C4-2B (cell line): ENCODE results near the gene ZEB2.

Experiments
- ZFX ChIP-seq: fragments of 450-650 bp; IDR thresholded peaks from 2 replicates; pipeline ENCODE4 v1.6.1; 2017
- TF ChIP-seq, protein P1 (sequence below): fragments of 450-650 bp; conservative IDR thresholded peaks from 2 replicates; pipeline ENCODE4 v1.5.1; 2017; ENCODE audit warnings: mild to moderate bottlenecking

DNA sequence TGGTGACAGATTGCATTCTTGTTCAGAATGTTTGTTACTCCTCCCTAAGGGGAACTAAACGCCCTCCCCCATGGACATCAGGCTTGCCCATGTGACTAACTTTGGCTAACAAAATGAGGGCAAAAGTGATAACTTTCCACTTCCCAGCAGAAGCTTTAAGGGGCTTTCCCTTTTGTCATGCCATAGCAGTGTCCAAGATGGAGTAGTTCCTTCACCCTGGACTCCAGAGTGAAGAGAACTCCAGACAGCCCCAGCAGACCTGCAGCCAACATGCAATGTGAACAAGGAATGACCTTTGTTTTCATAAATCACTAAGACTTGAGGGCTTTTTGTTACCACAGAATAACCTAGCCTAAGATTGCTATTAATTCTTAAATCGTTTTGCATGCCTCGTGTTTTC, 163.5 kb downstream of the ZEB2 start:
- TF ChIP-seq, protein P1, sequence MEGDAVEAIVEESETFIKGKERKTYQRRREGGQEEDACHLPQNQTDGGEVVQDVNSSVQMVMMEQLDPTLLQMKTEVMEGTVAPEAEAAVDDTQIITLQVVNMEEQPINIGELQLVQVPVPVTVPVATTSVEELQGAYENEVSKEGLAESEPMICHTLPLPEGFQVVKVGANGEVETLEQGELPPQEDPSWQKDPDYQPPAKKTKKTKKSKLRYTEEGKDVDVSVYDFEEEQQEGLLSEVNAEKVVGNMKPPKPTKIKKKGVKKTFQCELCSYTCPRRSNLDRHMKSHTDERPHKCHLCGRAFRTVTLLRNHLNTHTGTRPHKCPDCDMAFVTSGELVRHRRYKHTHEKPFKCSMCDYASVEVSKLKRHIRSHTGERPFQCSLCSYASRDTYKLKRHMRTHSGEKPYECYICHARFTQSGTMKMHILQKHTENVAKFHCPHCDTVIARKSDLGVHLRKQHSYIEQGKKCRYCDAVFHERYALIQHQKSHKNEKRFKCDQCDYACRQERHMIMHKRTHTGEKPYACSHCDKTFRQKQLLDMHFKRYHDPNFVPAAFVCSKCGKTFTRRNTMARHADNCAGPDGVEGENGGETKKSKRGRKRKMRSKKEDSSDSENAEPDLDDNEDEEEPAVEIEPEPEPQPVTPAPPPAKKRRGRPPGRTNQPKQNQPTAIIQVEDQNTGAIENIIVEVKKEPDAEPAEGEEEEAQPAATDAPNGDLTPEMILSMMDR = no peak
- no peak for TF ChIP-seq ZFX
